ENCODE data around the gene PRMT1. TPM values are rescaled to one million over a fixed set of nuclear protein-coding genes. Genes with fewer than 3 reads are reported as not detected.
"Not testable (repeated sequence)": the region's sequence is repeated elsewhere in the genome, so short reads cannot be mapped to it uniquely, and the experiment has no call there.

The PRMT1 gene
- total RNA-seq, 2 experiments from 2014 or later: 384 to 448 TPM

- ATAC-seq (no peak), DNase-seq (no peak)
- H3K27me3 Mint-ChIP-seq: no peaks in the 10 kb centered on the region
- CTCF ChIA-PET: no interaction called here
- peaks cover 6% of the 10 kb centered on the region for H3K4me1 Mint-ChIP-seq
- no peaks in the 10 kb centered on the region for H3K36me3 Mint-ChIP-seq (ENCODE audit: low read depth)
- H3K27ac Mint-ChIP-seq: no peak overlapping the region
- intact Hi-C loops (cut with DNase I, micrococcal nuclease): no loop called here
- no peak overlapping the region for H3K4me3 Mint-ChIP-seq
- no peaks in the 10 kb centered on the region for H3K9me3 Mint-ChIP-seq (ENCODE audit: low read depth)
- POLR2A ChIA-PET: no interaction called here
Measured at GRCh38 chr19:49712397-49712859, 35.4 kb downstream of the PRMT1 start.

- intact Hi-C loops (cut with DNase I, micrococcal nuclease): no loop called here
- DNase-seq (no peak), ATAC-seq (no peak)
- no peak overlapping the region for H3K4me3 Mint-ChIP-seq
- POLR2A ChIA-PET: no interaction called here
- no peak overlapping the region for H3K27ac Mint-ChIP-seq
- H3K9me3 Mint-ChIP-seq (ENCODE audit: low read depth): no peaks in the 10 kb centered on the region
- no peaks in the 10 kb centered on the region for H3K36me3 Mint-ChIP-seq (ENCODE audit: low read depth)
- CTCF ChIA-PET: no interaction called here
- no peaks in the 10 kb centered on the region for H3K27me3 Mint-ChIP-seq
- H3K4me1 Mint-ChIP-seq: peaks cover 10% of the 10 kb centered on the region
Measured at GRCh38 chr19:49713236-49713845, 36.3 kb downstream of the PRMT1 start.

GRCh38 chr19:49716154-49716553, 39.1 kb downstream of the PRMT1 start:
- H3K27me3 Mint-ChIP-seq: no peaks in the 10 kb centered on the region
- DNase-seq: no peak
- ChIA-PET CTCF (interaction anchor here (0.6 to 2.2 kb wide), 6 partner anchors 14 to 995 kb away, joined by 3 to 9 read pairs (median 4); partner anchors contain the start of gene CPT1C), POLR2A (interaction anchor here (0.8 kb wide), 1 partner anchor 50 kb away, joined by 3 read pairs; no protein-coding TSS in a partner anchor)
- intact Hi-C loops (cut with DNase I, micrococcal nuclease): loop anchor here in 1 of 2 experiments (2.0 kb wide), 1 partner anchor 51 kb away; the partner anchor contains the start of gene AP2A1
- H3K36me3 Mint-ChIP-seq (ENCODE audit: low read depth): no peaks in the 10 kb centered on the region
- H3K4me1 Mint-ChIP-seq: peaks cover 10% of the 10 kb centered on the region
- no peak for ATAC-seq
- no peak overlapping the region for H3K4me3 Mint-ChIP-seq
- no peak overlapping the region for H3K27ac Mint-ChIP-seq
- no peaks in the 10 kb centered on the region for H3K9me3 Mint-ChIP-seq (ENCODE audit: low read depth)

GRCh38 chr19:49718511-49718910, 41.4 kb downstream of the PRMT1 start:
- Mint-ChIP-seq H3K4me3 (peak overlapping the region; percentile 26), H3K27ac (peak overlapping the region; percentile 25), H3K9me3 (ENCODE audit: low read depth) (no peaks in the 10 kb centered on the region), H3K4me1 (peaks cover 10% of the 10 kb centered on the region), H3K36me3 (ENCODE audit: low read depth) (no peaks in the 10 kb centered on the region), H3K27me3 (no peaks in the 10 kb centered on the region)
- DNase-seq: no peak
- ATAC-seq: no peak
- ChIA-PET CTCF (interaction anchor here (1.0 to 1.7 kb wide), 4 partner anchors 18 to 132 kb away, joined by 3 to 7 read pairs (median 4); no protein-coding TSS in a partner anchor), POLR2A (interaction anchor here (0.8 kb wide), 1 partner anchor 48 kb away, joined by 5 read pairs; the partner anchor contains the start of gene AP2A1)
- intact Hi-C loops (cut with DNase I, micrococcal nuclease): no loop called here

- Mint-ChIP-seq H3K27me3 (no peaks in the 10 kb centered on the region), H3K27ac (no peak overlapping the region), H3K36me3 (ENCODE audit: low read depth) (no peaks in the 10 kb centered on the region), H3K4me3 (no peak overlapping the region), H3K9me3 (ENCODE audit: low read depth) (no peaks in the 10 kb centered on the region), H3K4me1 (peaks cover 10% of the 10 kb centered on the region)
- ATAC-seq: no peak
- intact Hi-C loops (cut with DNase I, micrococcal nuclease): no loop called here
- ChIA-PET CTCF (interaction anchor here (1.2 to 1.4 kb wide), 2 partner anchors 17 to 39 kb away, joined by 3 to 7 read pairs; no protein-coding TSS in a partner anchor), POLR2A (no interaction called here)
- DNase-seq: no peak
Measured at GRCh38 chr19:49718991-49719390, 41.9 kb downstream of the PRMT1 start.

GRCh38 chr19:49719420-49719819, 42.3 kb downstream of the PRMT1 start:
- H3K9me3 Mint-ChIP-seq (ENCODE audit: low read depth); ATAC-seq; H3K36me3 Mint-ChIP-seq (ENCODE audit: low read depth); H3K4me3 Mint-ChIP-seq; CTCF ChIA-PET; POLR2A ChIA-PET; H3K27me3 Mint-ChIP-seq; H3K27ac Mint-ChIP-seq; intact Hi-C loops (cut with DNase I, micrococcal nuclease); DNase-seq; H3K4me1 Mint-ChIP-seq: not testable (repeated sequence)

GRCh38 chr19:49727217-49728030, 50.4 kb downstream of the PRMT1 start:
- Mint-ChIP-seq H3K4me1 (no peaks in the 10 kb centered on the region), H3K36me3 (ENCODE audit: low read depth) (peaks cover 5% of the 10 kb centered on the region), H3K27me3 (no peaks in the 10 kb centered on the region), H3K27ac (no peak overlapping the region), H3K9me3 (ENCODE audit: low read depth) (no peaks in the 10 kb centered on the region), H3K4me3 (no peak overlapping the region)
- ChIA-PET POLR2A (no interaction called here), CTCF (interaction anchor here (0.6 to 1.0 kb wide), 2 partner anchors 10 to 28 kb away, joined by 3 read pairs; no protein-coding TSS in a partner anchor)
- ATAC-seq (no peak), DNase-seq (no peak)
- intact Hi-C loops (cut with DNase I, micrococcal nuclease): no loop called here

GRCh38 chr19:49730166-49730565, 53.1 kb downstream of the PRMT1 start:
- ChIA-PET CTCF (interaction anchor here (1.2 to 2.3 kb wide), 2 partner anchors 13 to 30 kb away, joined by 3 to 6 read pairs; no protein-coding TSS in a partner anchor), POLR2A (no interaction called here)
- ATAC-seq: no peak
- H3K36me3 Mint-ChIP-seq (ENCODE audit: low read depth): peaks cover 5% of the 10 kb centered on the region
- no peak overlapping the region for H3K4me3 Mint-ChIP-seq
- intact Hi-C loops (cut with DNase I, micrococcal nuclease): no loop called here
- no peak for DNase-seq
- no peaks in the 10 kb centered on the region for H3K9me3 Mint-ChIP-seq (ENCODE audit: low read depth)
- H3K27me3 Mint-ChIP-seq: no peaks in the 10 kb centered on the region
- H3K4me1 Mint-ChIP-seq: no peaks in the 10 kb centered on the region
- H3K27ac Mint-ChIP-seq: no peak overlapping the region

Small RNA genes lying within 50 kb of the gene (microRNA-seq; reads per million reads assigned to microRNA genes)
- 1.1 reads per million for gene MIR5088 (ENCODE audit: borderline replicate concordance)

Other genes starting within 250 kb of the PRMT1 start
- gene SLC17A7, start 235.7 kb upstream of the PRMT1 start, total RNA-seq: under 1 TPM; 0.07 to 0.14 TPM
- gene PIH1D1, start 225.5 kb upstream of the PRMT1 start, total RNA-seq: 100 to 1,000 TPM; 117 to 138 TPM
- 10 to 100 TPM; 26.8 to 33.3 TPM for gene ALDH16A1, start 224.0 kb upstream of the PRMT1 start, total RNA-seq
- gene FLT3LG, start 203.1 kb upstream of the PRMT1 start, total RNA-seq: 10 to 100 TPM; 38.6 to 43.2 TPM
- 1,000 to 10,000 TPM; 3,861 to 3,967 TPM for gene RPL13A, start 189.7 kb upstream of the PRMT1 start, total RNA-seq
- gene RPS11, start 180.8 kb upstream of the PRMT1 start, total RNA-seq: 1,000 to 10,000 TPM; 2,778 to 3,370 TPM
- gene FCGRT, start 164.6 kb upstream of the PRMT1 start, total RNA-seq: 10 to 100 TPM; 16.3 to 18.1 TPM
- 10 to 100 TPM; 10.9 to 13.5 TPM for gene RCN3, start 149.3 kb upstream of the PRMT1 start, total RNA-seq
- 10 to 100 TPM; 71.4 to 73.1 TPM for gene NOSIP, start 96.7 kb upstream of the PRMT1 start, total RNA-seq
- 1 to 10 TPM in 1 of 2 experiments, under 1 TPM in 1; 0.81 to 1.6 TPM for gene PRRG2, start 96.0 kb upstream of the PRMT1 start, total RNA-seq
- 10 to 100 TPM; 21.0 to 22.7 TPM for gene PRR12, start 86.1 kb upstream of the PRMT1 start, total RNA-seq
- 10 to 100 TPM in 1 of 2 experiments, 1 to 10 TPM in 1; 9.7 to 11.7 TPM for gene RRAS, start 37.1 kb upstream of the PRMT1 start, total RNA-seq
- 10 to 100 TPM; 43.3 to 64.0 TPM for gene SCAF1, start 35.1 kb upstream of the PRMT1 start, total RNA-seq
- 100 to 1,000 TPM; 123 to 125 TPM for gene IRF3, start 11.4 kb upstream of the PRMT1 start, total RNA-seq
- 10 to 100 TPM; 79.6 to 93.8 TPM for gene BCL2L12, start 11.3 kb upstream of the PRMT1 start, total RNA-seq
- 1 to 10 TPM; 4.1 to 4.4 TPM for gene ADM5, start 12.3 kb downstream of the PRMT1 start, total RNA-seq
- 1 to 10 TPM; 1.1 to 1.6 TPM for gene CPT1C, start 13.8 kb downstream of the PRMT1 start, total RNA-seq
- 1 to 10 TPM; 1.9 to 2.1 TPM for gene TSKS, start 86.0 kb downstream of the PRMT1 start, total RNA-seq
- gene AP2A1, start 89.7 kb downstream of the PRMT1 start, total RNA-seq: 100 to 1,000 TPM in 1 of 2 experiments, 10 to 100 TPM in 1; 79.4 to 102 TPM
- 10 to 100 TPM; 15.6 to 18.8 TPM for gene FUZ, start 136.0 kb downstream of the PRMT1 start, total RNA-seq
- gene MED25, start 141.0 kb downstream of the PRMT1 start, total RNA-seq: 10 to 100 TPM; 39.6 to 49.9 TPM
- gene PTOV1, start 173.9 kb downstream of the PRMT1 start, total RNA-seq: 100 to 1,000 TPM in 1 of 2 experiments, 10 to 100 TPM in 1; 76.9 to 104 TPM
- 10 to 100 TPM; 59.5 to 65.7 TPM for gene PNKP, start 190.3 kb downstream of the PRMT1 start, total RNA-seq
- gene AKT1S1, start 200.1 kb downstream of the PRMT1 start, total RNA-seq: 10 to 100 TPM; 16.1 to 20.3 TPM
- 10 to 100 TPM; 29.1 to 29.6 TPM for gene TBC1D17, start 200.4 kb downstream of the PRMT1 start, total RNA-seq
- 10 to 100 TPM; 21.2 to 22.2 TPM for gene IL4I1, start 219.6 kb downstream of the PRMT1 start, total RNA-seq

All from activated CD4-positive, alpha-beta T cell treated with anti-CD3 and anti-CD28 coated beads for 36 hours (primary cell).